ENCODE results near the gene TUBA1A. TPM values are rescaled to one million over a fixed set of nuclear protein-coding genes. Genes with fewer than 3 reads are reported as not detected.
"Not testable (repeated sequence)": the region's sequence is repeated elsewhere in the genome, so short reads cannot be mapped to it uniquely, and the experiment has no call there.

The TUBA1A gene
- total RNA-seq, 1 donor from 2014 or later: 1,742 TPM

DNA sequence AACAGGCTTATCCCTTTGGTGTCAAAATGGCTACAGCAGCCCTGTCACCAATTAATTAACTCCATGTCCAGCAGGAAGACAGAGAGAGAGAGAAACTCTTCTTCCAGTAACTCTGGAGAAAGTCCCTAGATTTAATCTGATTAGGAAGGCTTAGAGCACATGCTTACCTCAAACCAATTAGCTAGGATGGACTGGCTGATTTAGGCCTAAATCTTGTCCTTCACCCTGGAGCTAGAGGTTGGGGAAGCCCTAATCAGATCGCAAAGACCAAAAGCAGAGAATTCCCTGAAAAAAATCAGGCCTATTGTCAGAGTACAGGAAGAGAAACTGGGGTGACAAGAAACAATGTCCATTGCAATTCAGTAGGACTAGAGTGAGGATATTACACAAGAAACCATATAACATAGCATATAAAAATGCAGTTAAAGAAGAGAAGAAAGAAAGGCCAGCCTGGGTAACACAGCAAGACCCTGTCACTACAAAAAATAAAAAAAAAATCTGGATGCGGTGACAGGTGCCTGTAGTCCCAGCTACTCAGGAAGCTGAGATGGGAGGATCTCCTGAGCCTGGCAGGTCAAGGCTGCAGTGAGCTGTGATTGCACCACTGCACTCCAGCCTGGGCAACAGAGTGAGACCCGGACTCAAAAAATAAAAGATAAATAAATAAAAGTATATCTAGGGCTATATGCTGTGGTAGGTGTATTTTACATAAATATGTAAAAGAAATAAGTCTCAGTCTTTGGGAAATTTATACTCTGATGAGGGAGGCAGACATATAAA lies 34.9 kb upstream of the TUBA1A start:
- H3K4me3 Mint-ChIP-seq: no peak overlapping the region
- no peak overlapping the region for H3K27ac Mint-ChIP-seq (ENCODE audit: unreplicated experiment)
- no peak for DNase-seq (ENCODE audit: low read depth, low spot score)

DNA sequence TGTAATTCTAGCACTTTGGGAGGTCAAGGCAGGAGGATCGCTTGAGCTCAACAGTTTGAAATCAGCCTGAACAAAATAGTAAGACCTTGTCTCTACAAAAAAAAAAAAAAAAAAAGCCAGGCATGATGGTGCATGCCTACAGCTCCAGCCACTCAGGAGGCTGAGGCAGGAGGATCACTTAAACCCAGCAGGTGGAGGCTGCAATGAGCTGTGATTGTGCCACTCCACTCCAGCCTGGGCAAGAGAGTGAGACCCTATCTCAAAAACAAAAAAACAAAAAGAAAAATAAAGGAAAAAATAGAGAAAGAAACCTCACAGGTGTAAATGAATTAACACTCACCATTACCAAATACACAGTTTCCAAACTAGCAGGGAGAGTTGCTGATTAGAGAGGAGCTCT lies 34.2 kb upstream of the TUBA1A start:
- no peak for DNase-seq (ENCODE audit: low read depth, low spot score)
- H3K4me3 Mint-ChIP-seq: no peak overlapping the region
- H3K9me3 Mint-ChIP-seq: no peaks in the 10 kb centered on the region
- H3K36me3 Mint-ChIP-seq (ENCODE audit: low read depth): no peaks in the 10 kb centered on the region
- no peaks in the 10 kb centered on the region for H3K27me3 Mint-ChIP-seq (ENCODE audit: low read depth)
- TF ChIP-seq, protein P1, sequence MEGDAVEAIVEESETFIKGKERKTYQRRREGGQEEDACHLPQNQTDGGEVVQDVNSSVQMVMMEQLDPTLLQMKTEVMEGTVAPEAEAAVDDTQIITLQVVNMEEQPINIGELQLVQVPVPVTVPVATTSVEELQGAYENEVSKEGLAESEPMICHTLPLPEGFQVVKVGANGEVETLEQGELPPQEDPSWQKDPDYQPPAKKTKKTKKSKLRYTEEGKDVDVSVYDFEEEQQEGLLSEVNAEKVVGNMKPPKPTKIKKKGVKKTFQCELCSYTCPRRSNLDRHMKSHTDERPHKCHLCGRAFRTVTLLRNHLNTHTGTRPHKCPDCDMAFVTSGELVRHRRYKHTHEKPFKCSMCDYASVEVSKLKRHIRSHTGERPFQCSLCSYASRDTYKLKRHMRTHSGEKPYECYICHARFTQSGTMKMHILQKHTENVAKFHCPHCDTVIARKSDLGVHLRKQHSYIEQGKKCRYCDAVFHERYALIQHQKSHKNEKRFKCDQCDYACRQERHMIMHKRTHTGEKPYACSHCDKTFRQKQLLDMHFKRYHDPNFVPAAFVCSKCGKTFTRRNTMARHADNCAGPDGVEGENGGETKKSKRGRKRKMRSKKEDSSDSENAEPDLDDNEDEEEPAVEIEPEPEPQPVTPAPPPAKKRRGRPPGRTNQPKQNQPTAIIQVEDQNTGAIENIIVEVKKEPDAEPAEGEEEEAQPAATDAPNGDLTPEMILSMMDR (conservative IDR thresholded peaks at IDR 0.05): no peak
- H3K4me1 Mint-ChIP-seq: peaks cover 29% of the 10 kb centered on the region
- no peak overlapping the region for H3K27ac Mint-ChIP-seq (ENCODE audit: unreplicated experiment)

More for the DNA sequence above, 34.9 kb upstream of the TUBA1A start:
- H3K27me3 Mint-ChIP-seq (ENCODE audit: low read depth): no peaks in the 10 kb centered on the region
- H3K9me3 Mint-ChIP-seq: no peaks in the 10 kb centered on the region
- TF ChIP-seq, protein P1 (conservative IDR thresholded peaks at IDR 0.05): no peak
- H3K4me1 Mint-ChIP-seq: peaks cover 29% of the 10 kb centered on the region
- no peaks in the 10 kb centered on the region for H3K36me3 Mint-ChIP-seq (ENCODE audit: low read depth)

GRCh38 chr12:49220972-49221371 lies 32.1 kb upstream of the TUBA1A start:
- Mint-ChIP-seq H3K27ac (ENCODE audit: unreplicated experiment) (no peak overlapping the region), H3K4me1 (peaks cover 15% of the 10 kb centered on the region), H3K4me3 (no peak overlapping the region), H3K27me3 (ENCODE audit: low read depth) (no peaks in the 10 kb centered on the region), H3K9me3 (no peaks in the 10 kb centered on the region), H3K36me3 (ENCODE audit: low read depth) (no peaks in the 10 kb centered on the region)
- DNase-seq (ENCODE audit: low read depth, low spot score): no peak
- TF ChIP-seq, protein P1 (conservative IDR thresholded peaks at IDR 0.05): no peak

DNA sequence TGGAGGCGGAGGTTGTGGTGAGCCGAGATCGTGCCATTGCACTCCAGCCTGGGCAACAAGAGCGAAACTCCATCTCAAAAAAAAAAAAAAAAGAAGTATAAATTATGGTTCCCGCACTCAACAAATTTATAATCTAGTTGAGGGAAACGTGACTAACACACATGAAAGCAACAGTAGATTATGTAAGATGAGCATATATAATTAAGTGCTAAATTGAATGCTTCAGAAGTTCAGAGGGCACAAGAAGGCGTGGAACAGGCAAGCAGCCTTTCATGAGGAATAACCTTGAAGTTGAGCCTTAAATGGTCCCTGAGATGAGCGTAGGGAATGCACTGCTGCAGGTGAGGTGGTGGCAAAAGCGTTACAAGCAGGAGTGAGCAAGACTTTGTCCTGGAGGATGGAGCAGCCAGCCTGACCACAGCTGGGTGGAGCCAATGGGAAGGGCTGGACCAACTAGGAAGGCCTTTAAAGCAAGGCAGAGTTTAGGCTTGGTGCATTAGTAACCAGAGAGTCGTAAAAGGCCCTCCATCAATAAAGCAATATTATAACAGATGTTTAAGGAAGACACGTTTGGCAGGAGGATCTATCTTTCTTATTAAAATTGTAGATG lies 30.6 kb upstream of the TUBA1A start:
- no peaks in the 10 kb centered on the region for H3K9me3 Mint-ChIP-seq

GRCh38 chr12:49212572-49212971 lies 23.7 kb upstream of the TUBA1A start:
- Mint-ChIP-seq H3K36me3 (ENCODE audit: low read depth) (no peaks in the 10 kb centered on the region), H3K27ac (ENCODE audit: unreplicated experiment) (peak overlapping the region; percentile 16), H3K9me3 (no peaks in the 10 kb centered on the region), H3K27me3 (ENCODE audit: low read depth) (no peaks in the 10 kb centered on the region), H3K4me3 (no peak overlapping the region), H3K4me1 (peaks cover 38% of the 10 kb centered on the region)
- DNase-seq (ENCODE audit: low read depth, low spot score): no peak
- TF ChIP-seq, protein P1 (conservative IDR thresholded peaks at IDR 0.05): no peak

More for the DNA sequence above, 30.6 kb upstream of the TUBA1A start:
- TF ChIP-seq, protein P1 (conservative IDR thresholded peaks at IDR 0.05): no peak
- Mint-ChIP-seq H3K27me3 (ENCODE audit: low read depth) (no peaks in the 10 kb centered on the region), H3K27ac (ENCODE audit: unreplicated experiment) (peak overlapping the region; percentile 43), H3K36me3 (ENCODE audit: low read depth) (no peaks in the 10 kb centered on the region), H3K4me3 (no peak overlapping the region), H3K4me1 (peaks cover 25% of the 10 kb centered on the region)
- DNase-seq (ENCODE audit: low read depth, low spot score): no peak

DNA sequence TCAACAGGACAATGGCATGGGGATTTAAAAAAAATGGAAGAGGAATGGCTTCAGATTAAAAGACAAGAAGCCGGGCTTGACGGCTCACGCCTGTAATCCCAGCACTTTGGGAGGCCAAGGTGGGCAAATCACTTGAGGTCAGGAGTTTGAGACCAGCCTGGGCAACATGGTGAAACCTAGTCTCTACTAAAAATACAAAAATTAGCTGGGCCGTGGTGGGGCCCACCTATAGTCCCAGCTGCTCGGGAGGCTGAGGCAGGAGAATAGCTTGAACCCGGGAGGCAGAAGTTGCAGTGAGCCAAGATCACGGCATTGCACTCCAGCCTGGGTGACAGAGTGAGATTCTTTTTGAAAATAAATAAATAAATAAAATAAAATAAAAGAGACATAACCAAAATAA lies 21.8 kb upstream of the TUBA1A start:
- H3K9me3 Mint-ChIP-seq; H3K36me3 Mint-ChIP-seq (ENCODE audit: low read depth); H3K27me3 Mint-ChIP-seq (ENCODE audit: low read depth); H3K27ac Mint-ChIP-seq (ENCODE audit: unreplicated experiment); DNase-seq (ENCODE audit: low read depth, low spot score); H3K4me3 Mint-ChIP-seq: not testable (repeated sequence)
- peaks cover 34% of the 10 kb centered on the region for H3K4me1 Mint-ChIP-seq
